Mesodermal cell (in vitro differentiated cells): Measurements from ENCODE around the gene LRP1B.
"Not testable (repeated sequence)": the region's sequence is repeated elsewhere in the genome, so short reads cannot be mapped to it uniquely, and the experiment has no call there.

Experiments
- H3K27ac ChIP-seq: 2 replicates; pipeline ENCODE4 v1.7.0; 2013; ENCODE audit warnings: mild to moderate bottlenecking, low read depth, low read length, moderate library complexity; ENCODE audit not compliant: severe bottlenecking
- H3K36me3 ChIP-seq: 2 replicates; pipeline ENCODE4 v1.7.1; 2013; ENCODE audit warnings: mild to moderate bottlenecking, low read length, moderate library complexity; ENCODE audit not compliant: control insufficient read depth, insufficient read depth
- H3K4me1 ChIP-seq: one replicate; pipeline ENCODE4 v1.7.1; 2013; ENCODE audit warnings: mild to moderate bottlenecking, low read length; ENCODE audit not compliant: insufficient read depth, control insufficient read depth, poor library complexity, severe bottlenecking
- H3K4me3 ChIP-seq: 2 replicates; pipeline ENCODE4 v1.7.0; 2013; ENCODE audit warnings: low read length, control low read depth, mild to moderate bottlenecking; ENCODE audit not compliant: insufficient read depth, poor library complexity, severe bottlenecking; ENCODE audit errors: extremely low read depth
- H3K9me3 ChIP-seq: 2 replicates; pipeline ENCODE4 v1.7.1; 2013; ENCODE audit warnings: mild to moderate bottlenecking, low read length, moderate library complexity; ENCODE audit not compliant: control insufficient read depth
- WGBS, 2 experiments: methylation state at CpG; one replicate each; pipeline ENCODE4 v1.1.5; 2013; ENCODE audit warnings: missing lambda C conversion rate in 2 of 2; ENCODE audit not compliant: insufficient coverage in 2 of 2; 5-methylcytosine and 5-hydroxymethylcytosine counted together

LRP1B gene

DNA sequence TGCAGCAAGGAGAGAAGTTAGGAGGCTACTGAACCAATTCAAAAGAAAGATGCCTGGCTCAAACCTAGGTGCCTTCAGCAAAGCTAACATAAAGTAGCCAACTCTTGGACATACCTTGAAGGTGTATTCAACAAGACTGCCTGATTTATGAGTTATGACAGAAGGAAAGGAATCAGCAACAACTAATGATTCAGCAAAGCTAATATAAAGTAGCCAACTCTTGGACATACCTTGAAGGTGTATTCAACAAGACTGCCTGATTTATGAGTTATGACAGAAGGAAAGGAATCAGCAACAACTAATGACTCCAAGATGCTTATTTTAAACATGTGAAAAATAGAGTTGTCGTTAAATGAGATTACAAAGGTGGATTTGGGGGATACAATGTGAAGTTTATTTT, 1786.5 kb downstream of the LRP1B start:
- not testable (repeated sequence) for H3K4me1 ChIP-seq, H3K4me3 ChIP-seq, H3K9me3 ChIP-seq, H3K36me3 ChIP-seq, H3K27ac ChIP-seq
- 87 to 100% methylated on average over 1 of the region's 1 CpG for WGBS, 2 experiments

DNA sequence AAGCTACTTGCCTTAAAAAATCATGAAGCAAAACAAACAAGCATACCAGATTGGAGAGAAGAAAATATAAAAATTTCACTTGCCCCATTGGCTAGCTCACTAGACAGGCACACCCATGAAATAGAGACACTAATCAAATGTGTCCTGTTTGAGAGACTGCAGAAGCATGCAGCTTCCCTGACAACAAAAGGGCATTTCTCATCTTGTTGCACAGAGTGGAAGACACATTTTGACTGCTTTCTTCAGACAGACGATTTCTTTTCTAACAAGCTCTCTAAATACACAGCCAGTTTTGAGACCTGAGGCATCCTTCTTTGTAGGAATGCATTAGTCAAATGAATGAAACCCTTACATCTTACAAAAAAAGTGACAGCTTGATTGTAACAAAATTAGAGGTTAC, 1792.0 kb downstream of the LRP1B start:
- no peaks in the 10 kb centered on the region for H3K9me3 ChIP-seq
- no peaks in the 10 kb centered on the region for H3K4me1 ChIP-seq
- no peak overlapping the region for H3K27ac ChIP-seq
- no CpG with 5 or more reads among the region's 1 CpG for WGBS, 2 experiments
- no peak overlapping the region for H3K4me3 ChIP-seq
- no peaks in the 10 kb centered on the region for H3K36me3 ChIP-seq

DNA sequence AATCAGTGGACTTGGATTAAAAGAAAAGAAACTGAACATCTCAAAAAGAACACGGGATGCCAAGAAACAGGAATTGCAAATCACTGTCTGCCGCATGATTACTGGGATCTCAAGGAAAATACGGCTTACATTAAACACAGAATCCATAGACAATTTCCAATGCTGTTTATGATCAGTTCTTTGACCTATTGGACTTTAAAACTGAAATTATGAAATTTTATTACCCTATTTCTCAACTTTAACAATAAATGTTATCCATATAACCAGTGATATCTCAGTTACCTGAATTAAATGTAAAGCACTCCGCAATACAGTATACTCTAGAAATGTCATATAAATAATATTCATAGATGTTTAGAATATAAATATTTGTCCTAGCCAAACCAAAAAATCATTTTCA, 1793.8 kb downstream of the LRP1B start:
- Histone ChIP-seq H3K4me3 (no peak overlapping the region), H3K36me3 (no peaks in the 10 kb centered on the region), H3K9me3 (no peaks in the 10 kb centered on the region), H3K27ac (no peak overlapping the region), H3K4me1 (no peaks in the 10 kb centered on the region)
- WGBS, 2 experiments = 78 to 96% methylated on average over 3 of the region's 4 CpGs

DNA sequence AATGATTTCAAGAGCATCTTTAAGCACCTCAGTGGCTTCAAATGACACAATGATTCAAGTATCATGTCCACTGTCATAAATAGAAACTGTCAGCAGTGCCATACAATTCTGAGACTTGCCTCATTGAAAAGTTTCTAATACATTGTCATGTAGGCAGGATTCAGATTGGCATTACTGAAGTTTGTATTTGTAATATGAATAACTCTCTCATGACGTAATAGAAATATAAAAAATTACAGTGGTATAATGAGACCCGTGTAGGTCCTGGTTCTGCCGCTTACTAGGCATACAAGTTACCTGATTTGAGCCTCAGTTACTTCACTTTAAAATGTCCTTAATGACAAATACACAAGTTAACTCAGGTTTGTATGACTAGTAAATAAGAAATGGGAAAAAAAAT, 1814.5 kb downstream of the LRP1B start:
- Histone ChIP-seq H3K36me3 (no peaks in the 10 kb centered on the region), H3K4me1 (no peaks in the 10 kb centered on the region), H3K4me3 (no peak overlapping the region), H3K9me3 (no peaks in the 10 kb centered on the region), H3K27ac (no peak overlapping the region)
- WGBS, 2 experiments = no CpG with 5 or more reads among the region's 3 CpGs

DNA sequence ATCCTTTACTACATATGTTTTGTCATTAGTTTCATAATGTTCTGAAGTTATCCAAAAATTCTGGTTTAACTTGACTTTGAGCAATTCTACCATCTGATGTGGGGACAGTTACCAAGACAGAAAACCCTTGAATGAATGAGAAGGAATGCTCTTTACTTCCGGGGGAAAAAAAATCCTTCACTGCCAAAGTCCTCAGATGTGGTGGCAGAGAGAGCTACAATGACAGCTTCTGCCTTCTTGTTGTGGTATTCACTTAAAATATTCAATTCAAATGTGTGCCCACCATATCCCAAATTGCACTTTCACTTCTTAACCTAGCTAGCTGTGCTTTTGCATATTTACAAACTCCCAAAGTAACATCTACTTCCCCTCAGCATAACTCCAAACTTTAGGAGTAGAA, 1818.9 kb downstream of the LRP1B start:
- Histone ChIP-seq H3K36me3 (no peaks in the 10 kb centered on the region), H3K9me3 (no peaks in the 10 kb centered on the region), H3K4me1 (no peaks in the 10 kb centered on the region), H3K27ac (no peak overlapping the region), H3K4me3 (no peak overlapping the region)
- 100% methylated on average over 1 of the region's 1 CpG; no CpG with 5 or more reads in 1 of the 2 experiments for WGBS, 2 experiments

DNA sequence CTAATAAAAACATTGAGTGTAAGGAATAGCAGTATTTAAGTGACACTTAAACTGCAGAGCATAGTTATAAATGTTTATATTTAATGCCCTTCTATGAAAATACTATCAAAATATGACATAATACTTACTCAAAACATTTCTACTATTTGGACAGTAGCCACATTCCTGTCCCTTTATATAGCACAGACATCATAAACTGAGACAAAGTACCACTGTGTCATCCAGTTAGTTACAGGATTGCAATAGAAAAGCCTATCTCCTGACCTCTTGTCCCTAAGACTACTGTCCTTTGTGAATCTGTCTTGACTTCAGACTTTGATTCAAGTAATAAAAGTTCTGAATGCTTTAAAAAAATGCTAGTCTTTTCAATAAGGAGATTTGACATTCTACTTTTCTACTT, 1822.1 kb downstream of the LRP1B start:
- H3K9me3 ChIP-seq = no peaks in the 10 kb centered on the region
- no peak overlapping the region for H3K27ac ChIP-seq
- H3K36me3 ChIP-seq = no peaks in the 10 kb centered on the region
- no peak overlapping the region for H3K4me3 ChIP-seq
- no peaks in the 10 kb centered on the region for H3K4me1 ChIP-seq

DNA sequence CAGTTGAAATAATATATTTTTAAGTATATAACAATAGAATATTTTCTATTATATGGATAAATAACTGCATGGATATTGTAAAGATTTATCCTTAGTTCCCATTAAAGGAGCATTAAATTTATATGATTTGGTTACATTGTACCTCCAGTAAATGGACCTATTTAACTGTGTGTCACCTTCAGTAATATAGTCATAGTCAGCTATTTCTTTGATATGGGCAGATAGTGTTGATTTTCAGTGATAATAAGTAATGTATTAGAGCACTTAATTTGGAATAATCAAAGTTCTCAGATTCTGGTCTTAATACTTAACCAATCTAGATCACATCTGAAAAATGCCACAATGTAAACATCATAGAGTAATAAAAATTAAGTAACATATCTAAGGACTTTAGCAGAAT, 1823.3 kb downstream of the LRP1B start:
- H3K9me3 ChIP-seq = no peaks in the 10 kb centered on the region
- no peak overlapping the region for H3K4me3 ChIP-seq
- no peaks in the 10 kb centered on the region for H3K4me1 ChIP-seq
- H3K27ac ChIP-seq = no peak overlapping the region
- H3K36me3 ChIP-seq = no peaks in the 10 kb centered on the region

DNA sequence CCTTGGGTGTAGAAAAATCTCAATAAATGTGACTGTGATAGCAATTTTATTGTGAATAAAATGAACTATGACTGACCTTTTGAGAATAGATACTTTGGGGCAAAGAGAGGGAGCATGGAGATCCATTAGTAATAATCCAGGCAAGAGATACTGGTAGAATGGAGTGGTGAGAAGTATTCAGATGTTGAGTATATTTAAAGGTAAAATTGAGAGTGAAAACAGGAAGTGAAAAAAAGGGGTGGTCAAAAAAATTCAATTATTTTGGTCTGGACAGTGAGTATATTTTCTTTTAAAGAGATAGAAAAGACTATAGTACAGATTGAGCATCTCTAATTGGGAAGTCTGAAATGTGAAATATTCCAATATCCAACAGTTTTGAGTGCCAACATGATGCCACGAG, 1835.0 kb downstream of the LRP1B start:
- H3K27ac ChIP-seq = no peak overlapping the region
- no peaks in the 10 kb centered on the region for H3K4me1 ChIP-seq
- no CpG with 5 or more reads among the region's 1 CpG for WGBS, 2 experiments
- H3K36me3 ChIP-seq = no peaks in the 10 kb centered on the region
- no peak overlapping the region for H3K4me3 ChIP-seq
- H3K9me3 ChIP-seq = no peaks in the 10 kb centered on the region

DNA sequence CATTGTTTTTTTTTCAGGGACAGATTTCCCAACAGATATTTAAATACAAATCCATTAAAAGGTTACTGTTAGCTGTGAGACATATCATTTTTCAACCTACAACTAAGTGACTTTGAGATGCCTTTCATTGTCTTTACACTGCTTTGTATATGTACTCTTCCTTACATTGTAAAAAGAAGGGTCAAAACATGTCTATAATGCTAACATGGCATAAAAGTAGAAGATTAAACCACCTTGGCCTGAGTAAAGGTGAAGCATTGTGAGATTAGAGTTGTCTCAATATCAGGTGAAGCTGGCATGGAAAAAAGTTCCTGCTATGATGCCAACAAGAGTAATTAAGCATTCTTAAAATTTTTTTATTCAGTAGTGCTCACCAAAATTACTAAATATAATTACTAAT, 1842.1 kb downstream of the LRP1B start:
- no peak overlapping the region for H3K4me3 ChIP-seq

DNA sequence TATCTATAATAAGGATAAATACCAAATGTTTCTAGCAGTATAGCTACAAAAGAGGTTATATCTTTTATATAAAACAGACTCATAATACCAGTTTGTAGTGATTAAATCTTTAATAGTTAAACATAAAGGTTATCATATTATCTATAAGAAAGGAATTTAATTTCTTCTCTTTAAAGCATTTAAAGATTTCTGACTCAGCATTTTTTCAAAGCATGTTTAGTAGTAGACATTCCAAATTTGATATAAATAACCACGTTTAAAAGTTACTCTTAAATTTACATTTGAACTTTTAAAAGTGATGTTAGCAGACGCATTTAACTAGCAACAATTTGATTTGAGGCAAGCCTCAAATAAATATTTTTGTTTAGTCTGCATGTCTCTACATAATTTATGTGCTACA, 1842.6 kb downstream of the LRP1B start:
- no peak overlapping the region for H3K4me3 ChIP-seq
- no CpG with 5 or more reads among the region's 2 CpGs for WGBS, 2 experiments
- H3K27ac ChIP-seq = no peak overlapping the region
- no peaks in the 10 kb centered on the region for H3K4me1 ChIP-seq
- H3K9me3 ChIP-seq = no peaks in the 10 kb centered on the region
- no peaks in the 10 kb centered on the region for H3K36me3 ChIP-seq

More for the DNA sequence above, 1842.1 kb downstream of the LRP1B start:
- no peaks in the 10 kb centered on the region for H3K9me3 ChIP-seq
- no peaks in the 10 kb centered on the region for H3K4me1 ChIP-seq
- no peaks in the 10 kb centered on the region for H3K36me3 ChIP-seq
- H3K27ac ChIP-seq = no peak overlapping the region

DNA sequence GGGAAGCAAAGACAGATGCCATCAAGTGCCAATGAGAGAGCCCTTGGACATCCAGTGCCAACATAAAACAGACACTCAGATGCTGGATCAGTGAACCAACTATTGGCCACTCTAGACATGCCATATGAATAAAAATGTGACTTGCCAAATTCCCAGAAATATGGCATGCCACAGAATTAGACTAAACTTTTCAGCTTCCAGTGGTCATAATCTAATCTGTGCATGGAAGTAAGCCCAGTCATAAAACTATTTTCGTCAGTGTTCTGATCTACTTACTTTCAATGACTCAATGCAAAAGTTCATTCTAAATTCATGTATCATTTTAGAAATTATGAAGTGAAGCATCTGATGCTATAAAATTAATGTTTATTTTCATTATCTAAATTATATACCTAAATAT, 1844.4 kb downstream of the LRP1B start:
- Histone ChIP-seq H3K27ac (no peak overlapping the region), H3K4me3 (no peak overlapping the region), H3K36me3 (no peaks in the 10 kb centered on the region), H3K4me1 (no peaks in the 10 kb centered on the region), H3K9me3 (no peaks in the 10 kb centered on the region)
- no CpG with 5 or more reads among the region's 1 CpG for WGBS, 2 experiments

DNA sequence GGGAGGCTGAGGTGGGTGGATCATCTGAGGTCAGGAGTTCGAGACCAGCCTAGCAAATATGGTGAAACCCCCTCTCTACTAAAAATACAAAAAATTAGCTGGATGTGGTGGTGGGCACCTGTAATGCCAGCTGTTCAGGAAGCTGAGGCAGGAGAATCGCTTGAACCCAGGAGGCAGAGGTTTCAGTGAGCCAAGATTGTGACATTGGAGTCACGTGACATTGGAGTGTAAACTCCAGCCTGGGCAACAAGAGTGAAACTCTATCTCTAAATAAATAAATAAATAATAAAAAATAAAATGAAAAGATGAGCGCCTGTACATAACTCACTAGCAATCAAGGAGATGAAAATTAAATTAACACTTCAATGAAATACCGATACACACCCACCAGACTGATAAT, 1853.5 kb downstream of the LRP1B start:
- H3K4me3 ChIP-seq, H3K36me3 ChIP-seq, H3K4me1 ChIP-seq, H3K9me3 ChIP-seq, H3K27ac ChIP-seq: not testable (repeated sequence)
- 83% methylated on average over 2 of the region's 5 CpGs; no CpG with 5 or more reads in 1 of the 2 experiments for WGBS, 2 experiments
